Smooth muscle cell (in vitro differentiated cells): ENCODE measurements around the gene BIRC6. TPM values are rescaled to one million over a fixed set of nuclear protein-coding genes. Genes with fewer than 3 reads are reported as not detected.

Source experiments
- DNase-seq: peaks from one replicate; lab custom pipeline; 2025; ENCODE audit not compliant: unreplicated experiment; lab: John Stamatoyannopoulos, UW
- H2AFZ ChIP-seq: fragments of 200-600 bp; sonication (generic); 2 replicates; pipeline ENCODE4 v1.6.0; 2016; ENCODE audit warnings: antibody characterized with exemption, low read depth, mild to moderate bottlenecking
- H3F3A ChIP-seq: fragments of 200-600 bp; sonication (generic); 2 replicates; pipeline ENCODE4 v1.6.0; 2017; ENCODE audit warnings: antibody characterized with exemption, low read depth
- H3K27ac ChIP-seq: fragments of 200-600 bp; sonication (generic); 2 replicates; pipeline ENCODE4 v1.5.1; 2016; ENCODE audit warnings: low read depth, mild to moderate bottlenecking
- H3K27me3 ChIP-seq: fragments of 200-600 bp; sonication (generic); 2 replicates; pipeline ENCODE4 v1.6.1; 2016; ENCODE audit warnings: low read depth, mild to moderate bottlenecking
- H3K36me3 ChIP-seq: fragments of 200-600 bp; sonication (generic); 2 replicates; pipeline ENCODE4 v1.5.1; 2016; ENCODE audit warnings: low read depth
- H3K4me1 ChIP-seq: fragments of 200-600 bp; sonication (generic); 2 replicates; pipeline ENCODE4 v1.5.1; 2016; ENCODE audit warnings: low read depth
- H3K4me2 ChIP-seq: fragments of 200-600 bp; sonication (generic); 2 replicates; pipeline ENCODE4 v1.6.0; 2016; ENCODE audit warnings: mild to moderate bottlenecking
- H3K4me3 ChIP-seq: fragments of 200-600 bp; sonication (generic); 2 replicates; pipeline ENCODE4 v1.5.1; 2016; ENCODE audit warnings: mild to moderate bottlenecking
- H3K79me2 ChIP-seq: fragments of 200-600 bp; sonication (generic); 2 replicates; pipeline ENCODE4 v1.6.0; 2016; ENCODE audit warnings: low read depth, mild to moderate bottlenecking
- H3K9ac ChIP-seq: fragments of 200-600 bp; sonication (generic); 2 replicates; pipeline ENCODE4 v1.6.0; 2016; ENCODE audit warnings: low read depth
- H3K9me3 ChIP-seq: fragments of 200-600 bp; sonication (generic); replicated peaks from 2 replicates; pipeline ENCODE4 v1.5.1; 2016; ENCODE audit warnings: low read depth
- H4K20me1 ChIP-seq: fragments of 200-600 bp; sonication (generic); 2 replicates; pipeline ENCODE4 v1.6.0; 2016; ENCODE audit warnings: low read depth
- WGBS: methylation state at CpG from one replicate; pipeline ENCODE4 v1.1.7; 2016; ENCODE audit warnings: low lambda C conversion rate; 5-methylcytosine and 5-hydroxymethylcytosine counted together
- polyA plus RNA-seq: library from polyadenylated mRNA; unstranded; fragments of >200 nt; fragmentation: Nextera tagmentation; extraction: Ambion mirVana; gene quantifications from 2 replicates; pipeline ENCODE4 v1.2.1, GENCODE V29; 2016
- total RNA-seq: library from RNA; depleted of rRNA; stranded (reverse); fragments of >200 nt; gene quantifications from 2 replicates; pipeline ENCODE4 v1.2.3, GENCODE V29; 2014
- TF ChIP-seq, protein P1 (sequence below): fragments of 200-600 bp; sonication (generic); IDR thresholded peaks from 2 replicates; pipeline ENCODE4 v1.5.1; 2017; ENCODE audit warnings: borderline replicate concordance, mild to moderate bottlenecking, antibody characterized with exemption; ENCODE audit not compliant: insufficient read depth, poor library complexity, severe bottlenecking

The BIRC6 gene
- total and polyA plus RNA-seq, 2 experiments from 2014 or later: 12.4 to 79.8 TPM

DNA sequence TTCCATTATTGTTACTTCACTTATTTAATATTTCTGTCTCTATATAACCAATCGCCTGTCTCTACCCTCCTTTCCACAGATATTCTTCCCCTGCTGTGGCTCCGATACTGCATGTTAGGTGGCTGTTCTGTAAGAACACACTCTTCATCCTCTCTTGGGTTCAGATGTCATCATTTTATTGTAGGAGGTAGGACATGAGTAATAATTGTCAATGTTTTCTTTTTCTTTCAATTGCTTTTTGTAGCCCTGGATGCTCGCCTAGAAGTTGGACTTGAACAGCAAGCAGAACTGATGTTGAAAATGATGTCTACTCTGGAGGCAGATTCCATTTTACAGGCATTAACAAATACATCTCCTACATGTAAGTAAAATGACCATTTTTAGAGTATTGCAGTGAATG lies 128.6 kb downstream of the BIRC6 start:
- peak overlapping the region; percentile 81 for H3K27ac ChIP-seq

DNA sequence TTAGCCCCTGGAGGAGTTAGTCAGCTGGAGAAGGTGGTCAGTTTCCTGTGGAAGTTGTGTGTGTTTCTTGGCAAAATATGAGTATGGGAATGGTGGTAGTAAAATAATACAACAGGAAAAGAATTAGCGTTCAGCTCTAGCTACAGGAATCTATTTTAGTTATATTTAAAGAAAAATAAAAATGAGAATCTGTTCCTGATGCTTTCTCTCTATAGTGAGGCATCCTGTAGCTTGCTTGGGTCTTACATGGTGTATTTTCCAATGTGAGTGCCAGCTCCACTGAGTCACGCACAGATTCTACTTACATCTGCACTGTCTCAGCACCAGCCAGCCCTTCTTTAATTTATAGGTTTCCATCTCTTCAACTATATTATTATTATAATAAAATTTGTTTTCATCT lies 132.2 kb downstream of the BIRC6 start:
- Histone ChIP-seq H3K27ac (no peak overlapping the region), H3K9me3 (no peaks in the 10 kb centered on the region), H3K79me2 (no peaks in the 10 kb centered on the region), H3K4me2 (no peak overlapping the region), H3K4me3 (no peak overlapping the region), H2AFZ (no peak overlapping the region), H3K4me1 (no peaks in the 10 kb centered on the region), H3K9ac (no peak overlapping the region), H3F3A (no peaks in the 10 kb centered on the region), H3K27me3 (no peaks in the 10 kb centered on the region), H3K36me3 (peaks cover 15% of the 10 kb centered on the region), H4K20me1 (peaks cover 8% of the 10 kb centered on the region)
- WGBS: 93% methylated on average over 2 of the region's 2 CpGs
- DNase-seq: no peak
- TF ChIP-seq, protein P1, sequence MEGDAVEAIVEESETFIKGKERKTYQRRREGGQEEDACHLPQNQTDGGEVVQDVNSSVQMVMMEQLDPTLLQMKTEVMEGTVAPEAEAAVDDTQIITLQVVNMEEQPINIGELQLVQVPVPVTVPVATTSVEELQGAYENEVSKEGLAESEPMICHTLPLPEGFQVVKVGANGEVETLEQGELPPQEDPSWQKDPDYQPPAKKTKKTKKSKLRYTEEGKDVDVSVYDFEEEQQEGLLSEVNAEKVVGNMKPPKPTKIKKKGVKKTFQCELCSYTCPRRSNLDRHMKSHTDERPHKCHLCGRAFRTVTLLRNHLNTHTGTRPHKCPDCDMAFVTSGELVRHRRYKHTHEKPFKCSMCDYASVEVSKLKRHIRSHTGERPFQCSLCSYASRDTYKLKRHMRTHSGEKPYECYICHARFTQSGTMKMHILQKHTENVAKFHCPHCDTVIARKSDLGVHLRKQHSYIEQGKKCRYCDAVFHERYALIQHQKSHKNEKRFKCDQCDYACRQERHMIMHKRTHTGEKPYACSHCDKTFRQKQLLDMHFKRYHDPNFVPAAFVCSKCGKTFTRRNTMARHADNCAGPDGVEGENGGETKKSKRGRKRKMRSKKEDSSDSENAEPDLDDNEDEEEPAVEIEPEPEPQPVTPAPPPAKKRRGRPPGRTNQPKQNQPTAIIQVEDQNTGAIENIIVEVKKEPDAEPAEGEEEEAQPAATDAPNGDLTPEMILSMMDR: no peak

More for the DNA sequence above, 128.6 kb downstream of the BIRC6 start:
- Histone ChIP-seq H3K4me1 (no peaks in the 10 kb centered on the region), H3K9ac (peak overlapping the region; percentile 48), H3K36me3 (peaks cover 29% of the 10 kb centered on the region), H3K4me3 (no peak overlapping the region), H2AFZ (no peak overlapping the region), H3K9me3 (no peaks in the 10 kb centered on the region), H3K79me2 (peaks cover 5% of the 10 kb centered on the region), H3F3A (no peaks in the 10 kb centered on the region), H4K20me1 (peaks cover 8% of the 10 kb centered on the region), H3K4me2 (peak overlapping the region; percentile 20), H3K27me3 (no peaks in the 10 kb centered on the region)
- DNase-seq: no peak
- TF ChIP-seq, protein P1: no peak
- WGBS: 98% methylated on average over 3 of the region's 3 CpGs

DNA sequence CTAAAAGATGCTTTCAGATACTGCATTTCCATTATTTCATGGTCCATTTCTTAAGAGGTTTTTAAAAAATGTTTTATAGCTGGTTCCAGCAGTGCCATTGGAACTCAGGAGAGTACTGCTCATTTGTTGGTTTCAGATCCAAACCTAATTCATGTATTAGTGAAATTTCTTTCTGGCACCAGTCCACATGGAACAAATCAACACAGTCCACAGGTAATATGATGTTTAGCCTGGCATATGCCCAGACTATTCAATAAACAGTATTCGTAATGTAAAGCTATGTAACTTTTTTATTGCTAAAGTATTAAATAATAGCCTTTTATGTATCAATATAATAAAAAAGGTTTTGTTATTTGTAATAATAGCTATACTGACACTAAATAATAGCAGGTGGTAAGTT lies 134.5 kb downstream of the BIRC6 start:
- Histone ChIP-seq H3K9me3 (no peaks in the 10 kb centered on the region), H3K4me3 (no peak overlapping the region), H3K27me3 (no peaks in the 10 kb centered on the region), H2AFZ (no peak overlapping the region), H3K9ac (no peak overlapping the region), H3K36me3 (peaks cover 12% of the 10 kb centered on the region), H3K27ac (no peak overlapping the region), H3K4me2 (no peak overlapping the region), H3K79me2 (no peaks in the 10 kb centered on the region), H3K4me1 (no peaks in the 10 kb centered on the region), H3F3A (no peaks in the 10 kb centered on the region), H4K20me1 (no peaks in the 10 kb centered on the region)
- 100% methylated on average over 1 of the region's 1 CpG for WGBS
- no peak for DNase-seq
- TF ChIP-seq, protein P1: no peak

DNA sequence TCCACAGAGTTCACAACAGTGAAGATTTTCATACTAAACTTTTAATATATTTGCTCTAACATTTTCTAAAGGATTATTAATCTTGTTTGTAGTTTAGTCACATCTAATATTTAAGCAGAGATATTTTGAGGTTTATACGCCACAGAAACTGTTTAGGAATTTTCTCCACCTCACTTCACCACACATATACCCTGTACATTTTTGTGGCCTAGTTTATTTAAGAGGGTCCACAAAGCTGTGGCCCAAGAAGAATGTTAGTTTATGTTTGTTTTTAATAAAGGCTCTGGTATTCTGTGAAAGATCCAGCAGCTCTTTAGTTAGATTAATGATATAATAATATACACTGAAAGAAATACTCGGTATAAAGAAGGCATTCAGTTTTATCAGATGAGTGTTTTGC lies 138.3 kb downstream of the BIRC6 start:
- Histone ChIP-seq H3K79me2 (peaks cover 8% of the 10 kb centered on the region), H3K27ac (no peak overlapping the region), H3K4me1 (no peaks in the 10 kb centered on the region), H3K9me3 (no peaks in the 10 kb centered on the region), H3K36me3 (peaks cover 13% of the 10 kb centered on the region), H3K4me3 (no peak overlapping the region), H3K27me3 (no peaks in the 10 kb centered on the region), H2AFZ (no peak overlapping the region), H3K4me2 (no peak overlapping the region), H3F3A (no peaks in the 10 kb centered on the region), H3K9ac (no peak overlapping the region), H4K20me1 (no peaks in the 10 kb centered on the region)
- TF ChIP-seq, protein P1: no peak
- WGBS: 82% methylated on average over 2 of the region's 2 CpGs
- DNase-seq: no peak
